Activated naive CD4-positive, alpha-beta T cell treated with anti-CD3 and anti-CD28 coated beads, Interleukin-2, amount 50 U/mL, for 72 hours (primary cell): ENCODE results near the gene MACO1. TPM values are rescaled to one million over a fixed set of nuclear protein-coding genes. Genes with fewer than 3 reads are reported as not detected.

Experiments
- ATAC-seq, 2 donors: fragments of 150-1000 bp; cut with Tn5 transposase; 2 replicates each; pipeline ENCODE4 v1.10.0; 2021; ENCODE audit warnings: mild to moderate bottlenecking in 2 of 2, moderate library complexity in 2 of 2
- DNase-seq, 2 donors: peaks; one replicate each; pipeline ENCODE4 v3.0.0; 2021 to 2022; ENCODE audit warnings: low spot score in 2 of 2
- H3K27ac Mint-ChIP-seq, 2 donors: one replicate each; pipeline ENCODE4 v1.8.0; 2022; ENCODE audit warnings: mild to moderate bottlenecking in 2 of 2, mixed read lengths in 2 of 2
- H3K36me3 Mint-ChIP-seq, 2 donors: one replicate each; pipeline ENCODE4 v1.8.0; 2022; ENCODE audit warnings: mixed read lengths in 2 of 2
- H3K9me3 Mint-ChIP-seq, 2 donors: one replicate each; pipeline ENCODE4 v1.8.0; 2022; ENCODE audit warnings: mixed read lengths in 2 of 2
- total RNA-seq, 2 donors: library from RNA; stranded (reverse); gene quantifications; one replicate each; pipeline ENCODE4 v1.2.3, GENCODE V29; 2022

MACO1 gene
- total RNA-seq, 2 donors from 2014 or later: 14.3 to 19.7 TPM

GRCh38 chr1:25522031-25522655 lies 91.4 kb downstream of the MACO1 start:
- DNase-seq (no peak), ATAC-seq (no peak)
- Mint-ChIP-seq H3K9me3 (peaks cover 0 to 7% of the 10 kb centered on the region in 2 donors), H3K27ac (no peak overlapping the region), H3K36me3 (no peaks in the 10 kb centered on the region)

- DNase-seq (no peak), ATAC-seq (no peak)
Observed at GRCh38 chr1:25523542-25523941, 92.8 kb downstream of the MACO1 start.

GRCh38 chr1:25524568-25525360 lies 94.1 kb downstream of the MACO1 start:
- H3K27ac Mint-ChIP-seq: no peak overlapping the region
- H3K36me3 Mint-ChIP-seq: no peaks in the 10 kb centered on the region
- H3K9me3 Mint-ChIP-seq: peaks cover 0 to 11% of the 10 kb centered on the region in 2 donors
- DNase-seq (no peak), ATAC-seq (no peak)

More at GRCh38 chr1:25523542-25523941, 92.8 kb downstream of the MACO1 start:
- H3K9me3 Mint-ChIP-seq: peaks cover 0 to 7% of the 10 kb centered on the region in 2 donors
- H3K27ac Mint-ChIP-seq: no peak overlapping the region
- no peaks in the 10 kb centered on the region for H3K36me3 Mint-ChIP-seq

GRCh38 chr1:25525361-25525688 lies 94.6 kb downstream of the MACO1 start:
- Mint-ChIP-seq H3K9me3 (peaks cover 0 to 11% of the 10 kb centered on the region in 2 donors), H3K36me3 (no peaks in the 10 kb centered on the region), H3K27ac (no peak overlapping the region)
- no peak for DNase-seq
- no peak for ATAC-seq

- Mint-ChIP-seq H3K36me3 (no peaks in the 10 kb centered on the region), H3K9me3 (peaks cover 0 to 11% of the 10 kb centered on the region in 2 donors), H3K27ac (no peak overlapping the region)
- no peak for ATAC-seq
- DNase-seq: no peak
Observed at GRCh38 chr1:25526753-25527152, 96.1 kb downstream of the MACO1 start.

- H3K27ac Mint-ChIP-seq: no peak overlapping the region
- no peak for ATAC-seq
- H3K9me3 Mint-ChIP-seq: peaks cover 0 to 11% of the 10 kb centered on the region in 2 donors
- DNase-seq: no peak
- H3K36me3 Mint-ChIP-seq: no peaks in the 10 kb centered on the region
Observed at GRCh38 chr1:25527226-25527846, 96.6 kb downstream of the MACO1 start.

- H3K36me3 Mint-ChIP-seq: no peaks in the 10 kb centered on the region
- peaks cover 0 to 11% of the 10 kb centered on the region in 2 donors for H3K9me3 Mint-ChIP-seq
- ATAC-seq (no peak), DNase-seq (no peak)
- H3K27ac Mint-ChIP-seq: no peak overlapping the region
Observed at GRCh38 chr1:25527946-25528595, 97.4 kb downstream of the MACO1 start.

GRCh38 chr1:25528881-25529517 lies 98.3 kb downstream of the MACO1 start:
- Mint-ChIP-seq H3K27ac (no peak overlapping the region), H3K36me3 (no peaks in the 10 kb centered on the region), H3K9me3 (peaks cover 0 to 11% of the 10 kb centered on the region in 2 donors)
- DNase-seq (no peak), ATAC-seq (no peak)

GRCh38 chr1:25529518-25530185 lies 99.0 kb downstream of the MACO1 start:
- Mint-ChIP-seq H3K36me3 (no peaks in the 10 kb centered on the region), H3K9me3 (peaks cover 0 to 11% of the 10 kb centered on the region in 2 donors), H3K27ac (no peak overlapping the region)
- ATAC-seq (no peak), DNase-seq (no peak)

- Mint-ChIP-seq H3K9me3 (peaks cover 0 to 7% of the 10 kb centered on the region in 2 donors), H3K36me3 (no peaks in the 10 kb centered on the region), H3K27ac (no peak overlapping the region)
- no peak for ATAC-seq
- no peak for DNase-seq
Observed at GRCh38 chr1:25530186-25531081, 99.7 kb downstream of the MACO1 start.

- Mint-ChIP-seq H3K9me3 (peaks cover 0 to 5% of the 10 kb centered on the region in 2 donors), H3K36me3 (no peaks in the 10 kb centered on the region), H3K27ac (no peak overlapping the region)
- no peak for DNase-seq
- ATAC-seq: no peak
Observed at GRCh38 chr1:25531082-25531461, 100.4 kb downstream of the MACO1 start.

- Mint-ChIP-seq H3K27ac (no peak overlapping the region), H3K9me3 (peaks cover 0 to 5% of the 10 kb centered on the region in 2 donors), H3K36me3 (no peaks in the 10 kb centered on the region)
- no peak for DNase-seq
- no peak for ATAC-seq
Observed at GRCh38 chr1:25532970-25533369, 102.3 kb downstream of the MACO1 start.

GRCh38 chr1:25533775-25534409 lies 103.2 kb downstream of the MACO1 start:
- Mint-ChIP-seq H3K9me3 (peaks cover 0 to 5% of the 10 kb centered on the region in 2 donors), H3K27ac (no peak overlapping the region), H3K36me3 (no peaks in the 10 kb centered on the region)
- DNase-seq (no peak), ATAC-seq (no peak)

GRCh38 chr1:25534410-25534788 lies 103.7 kb downstream of the MACO1 start:
- Mint-ChIP-seq H3K27ac (no peak overlapping the region), H3K36me3 (no peaks in the 10 kb centered on the region), H3K9me3 (no peaks in the 10 kb centered on the region)
- ATAC-seq (no peak), DNase-seq (no peak)

GRCh38 chr1:25536124-25536523 lies 105.4 kb downstream of the MACO1 start:
- ATAC-seq (no peak), DNase-seq (no peak)
- no peak overlapping the region for H3K27ac Mint-ChIP-seq
- H3K36me3 Mint-ChIP-seq: no peaks in the 10 kb centered on the region
- H3K9me3 Mint-ChIP-seq: no peaks in the 10 kb centered on the region
